GM13977 (cell line): ENCODE results near the gene PLN.
A peak's percentile ranks its signal among the peaks of the same experiment; 100 is the strongest.

Source experiments
- DNase-seq: peaks from one replicate; pipeline ENCODE4 v3.0.0; 2012; ENCODE audit warnings: low spot score
- in situ Hi-C: fragments of 300-500 bp; cut with MboI; formaldehyde crosslinking; loops from one replicate; pipeline ENCODE4 v1.12.0; 2022; ENCODE audit warnings: low sequenced_read_pairs, low pct_unique_long_range_greater_than_20kb, mixed read lengths, inconsistent platforms; ENCODE audit not compliant: unreplicated experiment
- TF ChIP-seq, protein P1 (sequence below): IDR thresholded peaks from 2 replicates; pipeline ENCODE4 v1.5.1; 2012; ENCODE audit warnings: mild to moderate bottlenecking, control low read depth; ENCODE audit not compliant: insufficient read depth; ENCODE audit errors: extremely low read depth, missing control alignments

The PLN gene

DNA sequence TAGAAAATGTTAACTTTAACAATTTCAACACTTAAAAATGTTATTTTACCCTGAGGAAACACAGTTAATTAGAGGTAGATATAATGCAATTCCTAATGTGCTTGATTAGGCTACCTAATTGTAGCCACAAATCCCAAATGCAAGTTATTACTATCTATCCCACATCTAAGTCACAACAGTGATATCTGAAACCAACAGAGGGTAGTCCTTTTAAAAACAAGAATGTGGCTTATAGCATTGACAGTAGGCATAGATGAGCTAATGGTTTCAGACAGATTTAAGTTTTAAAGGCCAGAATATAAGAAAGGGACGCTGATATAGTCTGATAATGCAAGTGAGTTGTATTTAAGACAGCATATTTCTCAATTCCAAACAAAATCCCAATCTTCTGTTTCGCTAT lies 23.0 kb downstream of the PLN start:
- in situ Hi-C loops = loop anchor here (25.0 kb wide), 1 partner anchor 216 kb away; no protein-coding TSS in a partner anchor
- TF ChIP-seq, protein P1, sequence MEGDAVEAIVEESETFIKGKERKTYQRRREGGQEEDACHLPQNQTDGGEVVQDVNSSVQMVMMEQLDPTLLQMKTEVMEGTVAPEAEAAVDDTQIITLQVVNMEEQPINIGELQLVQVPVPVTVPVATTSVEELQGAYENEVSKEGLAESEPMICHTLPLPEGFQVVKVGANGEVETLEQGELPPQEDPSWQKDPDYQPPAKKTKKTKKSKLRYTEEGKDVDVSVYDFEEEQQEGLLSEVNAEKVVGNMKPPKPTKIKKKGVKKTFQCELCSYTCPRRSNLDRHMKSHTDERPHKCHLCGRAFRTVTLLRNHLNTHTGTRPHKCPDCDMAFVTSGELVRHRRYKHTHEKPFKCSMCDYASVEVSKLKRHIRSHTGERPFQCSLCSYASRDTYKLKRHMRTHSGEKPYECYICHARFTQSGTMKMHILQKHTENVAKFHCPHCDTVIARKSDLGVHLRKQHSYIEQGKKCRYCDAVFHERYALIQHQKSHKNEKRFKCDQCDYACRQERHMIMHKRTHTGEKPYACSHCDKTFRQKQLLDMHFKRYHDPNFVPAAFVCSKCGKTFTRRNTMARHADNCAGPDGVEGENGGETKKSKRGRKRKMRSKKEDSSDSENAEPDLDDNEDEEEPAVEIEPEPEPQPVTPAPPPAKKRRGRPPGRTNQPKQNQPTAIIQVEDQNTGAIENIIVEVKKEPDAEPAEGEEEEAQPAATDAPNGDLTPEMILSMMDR = no peak
- DNase-seq = no peak

DNA sequence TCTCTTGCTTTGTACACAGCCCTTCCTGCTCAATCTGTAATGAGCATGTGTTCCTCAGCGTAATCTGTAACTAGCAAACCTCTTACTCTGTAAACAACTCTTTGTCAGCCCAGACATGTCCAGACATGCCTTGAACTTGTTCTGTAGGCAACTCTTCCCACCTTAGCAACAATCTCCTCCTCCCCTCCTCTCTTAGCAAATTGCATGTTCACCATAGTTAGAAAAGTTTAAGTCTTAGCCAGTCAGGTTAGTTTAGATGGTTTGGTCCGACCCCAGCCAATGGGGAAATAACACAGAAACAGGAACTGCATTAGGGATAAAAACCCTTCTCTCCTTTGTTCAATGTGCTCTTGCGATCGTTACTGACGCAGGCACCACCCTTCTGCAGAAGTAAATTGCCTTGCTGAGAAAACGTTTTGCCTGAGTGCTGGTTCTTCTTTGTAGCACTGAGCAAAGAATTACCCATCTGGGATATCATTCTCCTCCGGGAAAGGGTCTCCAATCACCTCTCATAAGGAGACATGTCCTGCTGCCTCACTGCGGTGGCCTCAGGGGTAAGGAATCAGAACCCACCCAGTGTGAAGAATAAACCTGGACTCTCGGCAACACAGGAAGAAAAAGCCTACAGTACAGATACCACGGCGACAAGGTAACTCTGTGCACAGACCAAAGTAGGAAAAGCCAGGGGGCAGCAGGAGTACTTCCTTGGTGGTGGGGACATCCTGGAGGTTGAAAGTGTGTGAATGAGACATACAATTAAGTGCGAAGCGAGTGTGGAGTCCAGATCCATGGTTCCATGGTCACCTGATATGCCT lies 26.2 kb downstream of the PLN start:
- TF ChIP-seq, protein P1 = no peak
- in situ Hi-C loops = loop anchor here (25.0 kb wide), 1 partner anchor 213 kb away; no protein-coding TSS in a partner anchor
- no peak for DNase-seq

DNA sequence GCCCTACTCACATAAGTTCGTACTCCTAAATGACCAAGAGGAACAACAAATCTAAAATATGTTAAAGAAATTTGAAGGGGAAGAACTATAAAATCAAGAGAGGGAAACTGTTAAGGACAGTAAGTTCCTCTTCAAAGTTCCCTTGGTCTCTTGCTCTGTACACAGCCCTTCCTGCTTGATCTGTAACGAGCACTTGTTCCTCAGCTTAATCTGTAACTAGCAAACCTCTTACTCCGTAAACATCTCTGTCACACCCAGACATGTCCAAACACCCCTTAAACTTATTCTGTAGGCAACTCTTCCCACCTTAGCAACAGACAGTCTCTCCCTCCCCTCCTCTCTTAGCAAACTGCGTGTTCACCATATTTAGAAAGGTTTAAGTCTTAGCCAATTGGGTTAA lies 29.9 kb downstream of the PLN start:
- no peak for DNase-seq
- in situ Hi-C loops = no loop called here
- TF ChIP-seq, protein P1 = no peak

DNA sequence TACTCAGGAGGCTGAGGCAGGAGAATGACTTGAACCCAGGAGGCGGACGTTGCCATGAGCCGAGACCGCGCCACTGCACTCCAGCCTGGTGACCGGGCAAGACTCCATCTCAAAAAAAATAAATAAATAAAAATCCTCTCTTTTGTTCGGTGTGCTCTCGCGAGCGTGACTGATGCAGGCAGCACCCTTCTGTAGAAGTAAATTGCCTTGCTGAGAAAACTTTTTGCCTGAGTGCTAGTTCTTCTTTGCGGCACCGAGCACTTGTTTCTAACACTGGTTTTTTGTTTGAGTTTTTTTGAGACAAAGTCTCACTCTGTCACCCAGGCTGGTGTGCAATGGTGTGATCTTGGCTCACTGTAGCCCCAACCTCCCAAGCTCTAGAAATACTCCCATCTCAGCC lies 30.5 kb downstream of the PLN start:
- in situ Hi-C loops = no loop called here
- DNase-seq = no peak
- TF ChIP-seq, protein P1 = no peak

GRCh38 chr6:118579786-118580185 lies 31.7 kb downstream of the PLN start:
- no peak for DNase-seq
- in situ Hi-C loops = no loop called here
- TF ChIP-seq, protein P1 = no peak

DNA sequence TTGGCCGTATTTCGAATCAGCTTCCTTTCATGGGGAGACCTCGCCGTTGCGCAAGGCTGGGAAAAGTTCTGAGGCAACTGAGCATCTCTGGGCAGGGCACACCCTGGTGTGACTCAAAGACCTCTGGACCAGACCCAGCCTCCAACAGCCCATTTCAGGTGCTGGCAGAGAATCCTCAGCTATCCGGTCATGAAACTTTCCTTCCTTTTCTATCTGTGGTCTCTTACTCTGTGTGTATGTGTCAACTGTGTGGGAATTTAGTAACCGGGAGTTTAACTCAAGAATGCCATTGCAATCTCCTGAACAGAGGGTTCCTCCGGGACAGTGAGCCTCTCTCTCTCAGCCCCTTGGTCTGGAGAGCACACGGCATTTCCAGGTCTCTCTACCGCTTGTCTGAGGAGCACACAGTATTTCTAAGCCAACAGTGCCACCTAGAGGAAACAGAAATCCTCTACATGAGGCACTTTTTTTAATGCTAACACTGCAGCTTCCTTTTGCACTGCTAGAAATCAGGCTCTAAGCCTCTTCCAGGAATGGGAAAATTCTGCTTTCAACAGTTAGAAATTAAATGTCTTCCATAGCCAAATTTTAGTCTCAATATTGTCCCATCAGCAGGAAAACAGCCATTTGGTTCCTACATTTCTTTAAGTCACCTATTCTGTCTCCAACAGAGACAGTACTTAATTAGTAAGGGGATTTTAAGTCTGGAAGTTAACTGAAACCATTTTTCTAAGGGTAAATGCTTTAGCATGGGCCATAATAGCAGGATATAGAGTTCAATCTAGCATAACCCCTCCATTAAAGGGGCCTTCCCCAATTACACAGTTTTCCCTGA lies 32.7 kb downstream of the PLN start:
- TF ChIP-seq, protein P1 = peak; percentile 48
- in situ Hi-C loops = no loop called here
- peak; percentile 16 for DNase-seq
